Spleen (tissue), 3 donors: ENCODE measurements around the gene RARRES2.

Experiments used
- POLR2A ChIP-seq, 3 donors: fragments of 450-650 bp; IDR thresholded peaks; one replicate each; pipeline ENCODE4 v1.5.1; 2017; ENCODE audit warnings: antibody characterized with exemption in 3 of 3, mild to moderate bottlenecking in 1 of 3
- POLR2AphosphoS5 ChIP-seq, 3 donors: sonication (generic); formaldehyde crosslinking; IDR thresholded peaks; one replicate each; pipeline ENCODE4 v1.5.1; 2017; ENCODE audit warnings: antibody characterized with exemption in 3 of 3

DNA sequence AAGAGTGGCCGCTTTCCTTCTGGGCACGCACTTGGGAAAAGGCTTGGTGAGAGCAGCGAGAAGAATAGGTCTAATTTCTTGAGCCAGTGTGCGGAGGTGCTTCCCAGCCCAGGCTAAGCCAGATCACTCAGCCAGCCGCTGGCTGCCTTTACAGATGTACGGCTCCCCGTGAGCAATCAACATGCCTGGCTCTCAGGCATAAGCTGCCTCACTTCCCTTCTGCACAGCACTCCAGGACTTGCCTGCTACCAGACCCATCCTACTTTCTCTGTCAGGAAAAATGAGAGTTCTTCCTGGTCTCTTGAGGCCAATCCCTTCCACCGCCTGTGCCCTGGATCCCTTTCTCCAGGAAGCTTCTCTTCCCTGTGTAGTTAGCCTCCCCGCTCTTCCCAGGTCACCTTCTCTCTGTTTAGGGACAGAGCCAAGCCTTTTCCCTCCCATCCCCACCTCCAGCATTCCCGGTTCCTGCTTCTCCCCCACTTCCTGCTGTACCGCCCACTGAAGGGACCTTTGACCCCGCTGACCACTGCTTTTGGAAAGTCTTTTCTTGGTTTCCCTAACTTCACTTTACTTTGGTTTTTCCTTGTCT, 17.0 kb downstream of the RARRES2 start:
- TF ChIP-seq POLR2A (IDR thresholded peaks at IDR 0.05) (no peak), POLR2AphosphoS5 (IDR thresholded peaks at IDR 0.05) (no peak)
